Heart right ventricle (tissue), 16 donors: ENCODE data around the gene SLK. TPM values are rescaled to one million over a fixed set of nuclear protein-coding genes. Genes with fewer than 3 reads are reported as not detected.

Source experiments
- ATAC-seq, 8 donors: fragments of 200-7000 bp; cut with Tn5 transposase; one replicate each; pipeline ENCODE4 v1.9.1; 2020; ENCODE audit warnings: mild to moderate bottlenecking in 8 of 8, moderate library complexity in 8 of 8, moderate number of reproducible peaks in 1 of 8
- DNase-seq, 2 donors: peaks; one replicate each; pipeline ENCODE4 v3.0.0-alpha.2; 2020
- H3K27ac ChIP-seq, 10 donors: fragments of 200-600 bp; sonication (generic) in 2 of 10; one replicate each; pipeline versions ENCODE4 v1.5.0 to v1.8.0; 2020 to 2022; ENCODE audit warnings: mild to moderate bottlenecking in 3 of 10
- H3K27me3 ChIP-seq, 7 donors: fragments of 200-600 bp; one replicate each; pipeline ENCODE4 v1.8.0; 2021 to 2022; ENCODE audit warnings: mild to moderate bottlenecking in 2 of 7
- H3K36me3 ChIP-seq, 9 donors: fragments of 200-600 bp; sonication (generic) in 1 of 9; one replicate each; pipeline versions ENCODE4 v1.5.0 to v1.8.0; 2020 to 2022; ENCODE audit warnings: mild to moderate bottlenecking in 2 of 9
- H3K4me1 ChIP-seq, 9 donors: fragments of 200-600 bp; sonication (generic) in 1 of 9; one replicate each; pipeline versions ENCODE4 v1.5.0 to v1.8.0; 2020 to 2022; ENCODE audit warnings: mild to moderate bottlenecking in 4 of 9
- H3K4me3 ChIP-seq, 10 donors: fragments of 200-600 bp; sonication (generic) in 2 of 10; one replicate each; pipeline versions ENCODE4 v1.5.0 to v1.8.0; 2020 to 2022; ENCODE audit warnings: mild to moderate bottlenecking in 7 of 10, moderate library complexity in 2 of 10
- H3K9me3 ChIP-seq, 11 donors: fragments of 200-600 bp in 10 of 11; sonication (generic) in 2 of 11; one replicate each; pipeline versions ENCODE4 v1.5.0 to v1.8.0; 2013 to 2022; ENCODE audit warnings: mild to moderate bottlenecking in 2 of 11, control low read depth in 1 of 11, moderate library complexity in 1 of 11
- CTCF ChIP-seq, 9 donors: fragments of 200-600 bp; sonication (generic) in 2 of 9; IDR thresholded peaks; one replicate each; pipeline versions ENCODE4 v1.5.0 to v1.8.0; 2021 to 2022; ENCODE audit warnings: antibody characterized with exemption in 9 of 9, mild to moderate bottlenecking in 5 of 9, moderate library complexity in 1 of 9
- WGBS, 2 donors: extraction: QIAGEN DNeasy Blood & Tissue Kit; methylation state at CpG; one replicate each; pipeline ENCODE4 v1.1.7; 2013; ENCODE audit warnings: inconsistent platforms in 1 of 2; 5-methylcytosine and 5-hydroxymethylcytosine counted together
- intact Hi-C, 10 donors: fragments of 100-400 bp; cut with DNase I; formaldehyde crosslinking; loops; one replicate each; pipeline versions ENCODE4 v1.11.1 to v1.14.2; 2022
- polyA plus RNA-seq, 2 donors: library from polyadenylated mRNA; stranded (reverse); fragments of 200-250 nt; gene quantifications; one replicate each; pipeline ENCODE4 v1.2.3, GENCODE V29; 2013
- total RNA-seq, 10 donors: library from RNA; stranded (reverse); fragmentation: NEBNext Ultra II Directional in 3 of 10; extraction: Animal tissue kit (Norgen Biotek cat#: 25700) in 3 of 10; gene quantifications; one replicate each; pipeline versions ENCODE4 v1.2.1 to v1.2.4, GENCODE V29; 2021 to 2023
- donor health status: Arrhythmogenic right ventricular cardiomyopathy.
- donor health status: ischemic (EF 13 %, LVEDD 7.1; RV severe dilation, severe dysfunction).
- donor health status: healthy with polysubstance abuse.
- donor health status: DM: no; HTN: yes; CAD: no.
- donor health status: DM: no; HTN: no; CAD: no.
- donor health status: ischemic (EF 25% LVEDD 6.9; RV normal size, moderate dysfunction).
- donor health status: ischemic (EF 25% LVEDD 5.7; RV mildly dilated, moderate dysfunction).
- donor health status: healthy.
- donor health status: DM: yes; HTN: yes; CAD: no.
- donor health status: Ischemic cardiomyopathy.
- donor health status: ischemic (EF 35%, LVEDD 5.7; RV mildly dilated, moderate dysfunction).
- donor health status: nonischemic (EF 11% LVEDD 7.7; RV severe dilation, severe dysfunction).
- donor health status: DM: yes; HTN: yes; CAD: no.
- donor health status: PGD.
- donor health status: ischemic (EF 29% LVEDD 5.4; RV normal size, mild dysfunction).
- donor health status: nonischemic (EF 23%, LVEDD 6.1; RV moderate dilation, normal function).

SLK gene
- total and polyA plus RNA-seq, 12 donors, result 11.3 to 63.6 (median 41.3) TPM

- intact Hi-C loops, result loop anchor here in 1 of 10 donors (10.0 kb wide), 1 partner anchor 70 kb away; the partner anchor contains the start of gene SFR1
- no peaks in the 10 kb centered on the region for H3K27me3 ChIP-seq
- H3K9me3 ChIP-seq, result no peaks in the 10 kb centered on the region
- ATAC-seq, result no peak
- H3K27ac ChIP-seq, result no peak overlapping the region
- no peak for DNase-seq
- no peak overlapping the region for H3K4me3 ChIP-seq
- peaks cover 0 to 5% (median 0%) of the 10 kb centered on the region in 9 donors for H3K4me1 ChIP-seq
- no peaks in the 10 kb centered on the region for H3K36me3 ChIP-seq
- 80 to 81% methylated on average over 8 of the region's 8 CpGs for WGBS, 2 donors
- no peak for TF ChIP-seq CTCF (IDR thresholded peaks at IDR 0.05)
Measured at GRCh38 chr10:104054430-104054829, 87.5 kb downstream of the SLK start.

- intact Hi-C loops, result loop anchor here in 1 of 10 donors (10.0 kb wide), 1 partner anchor 68 kb away; the partner anchor contains the start of gene SFR1
- H3K4me3 ChIP-seq, result no peak overlapping the region
- no peaks in the 10 kb centered on the region for H3K4me1 ChIP-seq
- H3K9me3 ChIP-seq, result no peaks in the 10 kb centered on the region
- no peak overlapping the region for H3K27ac ChIP-seq
- H3K36me3 ChIP-seq, result no peaks in the 10 kb centered on the region
- 88 to 89% methylated on average over 14 of the region's 14 CpGs for WGBS, 2 donors
- H3K27me3 ChIP-seq, result no peaks in the 10 kb centered on the region
- no peak for ATAC-seq
- DNase-seq, result no peak
- no peak for TF ChIP-seq CTCF (IDR thresholded peaks at IDR 0.05)
Measured at GRCh38 chr10:104056619-104057273, 89.8 kb downstream of the SLK start.

GRCh38 chr10:104057717-104058116 is 90.8 kb downstream of the SLK start:
- no peak overlapping the region for H3K27ac ChIP-seq
- H3K36me3 ChIP-seq, result no peaks in the 10 kb centered on the region
- no peak for TF ChIP-seq CTCF (IDR thresholded peaks at IDR 0.05)
- WGBS, 2 donors, result 79 to 81% methylated on average over 6 of the region's 6 CpGs
- intact Hi-C loops, result loop anchor here in 1 of 10 donors (10.0 kb wide), 1 partner anchor 67 kb away; the partner anchor contains the start of gene SFR1
- H3K4me3 ChIP-seq, result no peak overlapping the region
- H3K4me1 ChIP-seq, result no peaks in the 10 kb centered on the region
- ATAC-seq (no peak), DNase-seq (no peak)
- no peaks in the 10 kb centered on the region for H3K9me3 ChIP-seq
- no peaks in the 10 kb centered on the region for H3K27me3 ChIP-seq

GRCh38 chr10:104059364-104059763 is 92.4 kb downstream of the SLK start:
- Histone ChIP-seq H3K36me3 (no peaks in the 10 kb centered on the region), H3K27me3 (peaks cover 0 to 3% (median 0%) of the 10 kb centered on the region in 7 donors), H3K4me1 (no peaks in the 10 kb centered on the region), H3K4me3 (no peak overlapping the region), H3K9me3 (no peaks in the 10 kb centered on the region), H3K27ac (no peak overlapping the region)
- ATAC-seq (no peak), DNase-seq (no peak)
- intact Hi-C loops, result loop anchor here in 1 of 10 donors (10.0 kb wide), 1 partner anchor 65 kb away; the partner anchor contains the start of gene SFR1
- WGBS, 2 donors, result 78 to 83% methylated on average over 4 of the region's 4 CpGs
- TF ChIP-seq CTCF (IDR thresholded peaks at IDR 0.05), result no peak
